HUES48 (cell line): ENCODE results near the gene KDM2A.

Experiments used
- H3K27ac ChIP-seq: one replicate; pipeline ENCODE4 v1.7.0; 2013; ENCODE audit warnings: low read depth, low read length, inconsistent platforms
- H3K27me3 ChIP-seq: 2 replicates; pipeline ENCODE4 v1.6.1; 2013; ENCODE audit warnings: mild to moderate bottlenecking, low read length; ENCODE audit not compliant: control insufficient read depth, insufficient read depth
- H3K36me3 ChIP-seq: 2 replicates; pipeline ENCODE4 v1.6.1; 2013; ENCODE audit warnings: low read length; ENCODE audit not compliant: control insufficient read depth, insufficient read depth
- H3K4me1 ChIP-seq: 2 replicates; pipeline ENCODE4 v1.6.1; 2013; ENCODE audit warnings: mild to moderate bottlenecking, low read length; ENCODE audit not compliant: control insufficient read depth, insufficient read depth
- H3K4me3 ChIP-seq: 2 replicates; pipeline ENCODE4 v1.5.1; 2013; ENCODE audit warnings: mild to moderate bottlenecking, low read depth, low read length
- H3K9ac ChIP-seq: 2 replicates; pipeline ENCODE4 v1.6.1; 2013; ENCODE audit warnings: mild to moderate bottlenecking, low read depth, low read length, moderate library complexity
- H3K9me3 ChIP-seq: 2 replicates; pipeline ENCODE4 v1.6.1; 2013; ENCODE audit warnings: low read length; ENCODE audit not compliant: control insufficient read depth, insufficient read depth

Gene KDM2A

GRCh38 chr11:67307545-67308001 lies 188.5 kb downstream of the KDM2A start:
- Histone ChIP-seq H3K4me1 (peaks cover 2% of the 10 kb centered on the region; the same call in 1 of the 2 replicates), H3K27ac (no peak overlapping the region), H3K9ac (no peak overlapping the region)

More at GRCh38 chr11:67307545-67308001, 188.5 kb downstream of the KDM2A start:
- H3K4me3 ChIP-seq, result no peak overlapping the region
- peaks cover 18% of the 10 kb centered on the region for H3K36me3 ChIP-seq
- H3K27me3 ChIP-seq, result no peaks in the 10 kb centered on the region
- no peaks in the 10 kb centered on the region for H3K9me3 ChIP-seq
